Loucy (cell line): ENCODE results near the gene MBP.

ENCODE experiments used
- H2AFZ ChIP-seq: fragments of 200-600 bp; sonication (generic); 2 replicates; pipeline ENCODE4 v1.6.0; 2016; ENCODE audit warnings: antibody characterized with exemption, mild to moderate bottlenecking, low read length, moderate library complexity
- H3F3A ChIP-seq: fragments of 200-600 bp; 2 replicates; pipeline ENCODE4 v1.6.0; 2016; ENCODE audit warnings: antibody characterized with exemption, low read depth, mild to moderate bottlenecking
- H3K27me3 ChIP-seq: fragments of 200-600 bp; sonication (generic); 2 replicates; pipeline ENCODE4 v1.6.1; 2014; ENCODE audit warnings: low read length, mild to moderate bottlenecking; ENCODE audit not compliant: insufficient read depth, poor library complexity, severe bottlenecking
- H3K36me3 ChIP-seq: fragments of 200-600 bp; sonication (generic); 2 replicates; pipeline ENCODE4 v1.6.1; 2016; ENCODE audit warnings: low read length; ENCODE audit not compliant: insufficient read depth
- H3K4me1 ChIP-seq: fragments of 200-600 bp; sonication (generic); 2 replicates; pipeline ENCODE4 v1.5.1; 2014; ENCODE audit warnings: low read length, mild to moderate bottlenecking; ENCODE audit not compliant: insufficient read depth, poor library complexity, severe bottlenecking
- H3K4me2 ChIP-seq: fragments of 200-600 bp; sonication (generic); 2 replicates; pipeline ENCODE4 v1.6.0; 2014; ENCODE audit warnings: antibody characterized with exemption, low read length, low read depth, mild to moderate bottlenecking; ENCODE audit not compliant: poor library complexity, severe bottlenecking
- H3K4me3 ChIP-seq: fragments of 200-600 bp; sonication (generic); 2 replicates; pipeline ENCODE4 v1.5.1; 2014; ENCODE audit warnings: low read length, mild to moderate bottlenecking, mixed read lengths; ENCODE audit not compliant: poor library complexity, severe bottlenecking
- H3K79me2 ChIP-seq: fragments of 200-600 bp; sonication (generic); 2 replicates; pipeline ENCODE4 v1.6.1; 2014; ENCODE audit warnings: low read length; ENCODE audit not compliant: insufficient read depth
- H3K9ac ChIP-seq: fragments of 200-600 bp; sonication (generic); 2 replicates; pipeline ENCODE4 v1.6.0; 2014; ENCODE audit warnings: mild to moderate bottlenecking, low read depth, low read length, moderate library complexity; ENCODE audit not compliant: poor library complexity, severe bottlenecking
- H3K9me2 ChIP-seq: fragments of 200-600 bp; sonication (generic); replicated peaks from 2 replicates; pipeline ENCODE4 v1.6.1; 2016; ENCODE audit warnings: low read depth, low read length, mixed read lengths
- H3K9me3 ChIP-seq: fragments of 200-600 bp; sonication (generic); 2 replicates; pipeline ENCODE4 v1.6.1; 2014; ENCODE audit warnings: mild to moderate bottlenecking, antibody characterized with exemption, low read length, low read depth; ENCODE audit not compliant: insufficient read depth
- H4K20me1 ChIP-seq: fragments of 200-600 bp; sonication (generic); 2 replicates; pipeline ENCODE4 v1.6.0; 2014; ENCODE audit warnings: antibody characterized with exemption, low read length, mild to moderate bottlenecking; ENCODE audit not compliant: insufficient read depth, poor library complexity, severe bottlenecking
- EZH2phosphoT487 ChIP-seq: fragments of 200-600 bp; IDR thresholded peaks from 2 replicates; pipeline ENCODE4 v1.6.1; 2018; ENCODE audit warnings: antibody characterized with exemption, mild to moderate bottlenecking, moderate library complexity, borderline replicate concordance
- TF ChIP-seq, protein P1 (sequence below): fragments of 200-600 bp; sonication (generic); conservative IDR thresholded peaks from 2 replicates; pipeline ENCODE4 v1.5.1; 2014; ENCODE audit warnings: mild to moderate bottlenecking, antibody characterized with exemption, low read length

Gene MBP

DNA sequence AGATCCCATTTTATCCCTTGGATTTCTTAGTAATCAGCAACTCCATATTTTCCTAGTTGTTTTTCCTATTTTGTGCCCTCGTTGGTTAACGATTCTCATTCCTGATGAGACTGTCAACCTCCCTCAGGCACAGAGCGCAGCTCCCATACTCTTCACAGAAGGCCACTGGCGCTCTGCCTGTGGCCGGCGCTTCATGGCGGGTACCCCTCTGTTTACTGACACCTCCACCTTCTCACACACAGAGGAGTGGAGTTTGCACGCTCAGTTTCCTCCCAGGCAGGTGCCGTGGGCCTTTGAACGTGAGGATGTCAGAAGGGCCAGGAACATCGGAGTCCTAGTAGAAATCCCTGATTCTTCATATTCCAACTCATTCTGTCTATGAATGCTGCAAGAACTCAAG, 139.0 kb downstream of the MBP start:
- H3K4me3 ChIP-seq = no peak overlapping the region

DNA sequence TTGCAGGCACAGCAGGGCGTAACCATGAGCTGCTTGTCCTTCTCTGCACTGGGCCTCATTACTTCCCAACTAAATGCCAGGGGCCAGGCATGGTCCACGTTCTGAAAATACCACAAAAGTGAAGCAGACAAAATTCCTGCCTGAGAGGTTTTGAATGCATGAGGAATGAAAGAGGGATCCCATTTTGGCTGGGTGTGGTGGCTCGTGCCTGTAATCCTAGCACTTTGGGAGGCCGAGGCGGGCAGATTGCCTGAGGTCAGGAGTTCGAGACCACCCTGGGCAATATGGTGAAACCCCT, 139.5 kb downstream of the MBP start:
- H2AFZ ChIP-seq = no peak overlapping the region
- TF ChIP-seq EZH2phosphoT487 = no peak
- TF ChIP-seq, protein P1, sequence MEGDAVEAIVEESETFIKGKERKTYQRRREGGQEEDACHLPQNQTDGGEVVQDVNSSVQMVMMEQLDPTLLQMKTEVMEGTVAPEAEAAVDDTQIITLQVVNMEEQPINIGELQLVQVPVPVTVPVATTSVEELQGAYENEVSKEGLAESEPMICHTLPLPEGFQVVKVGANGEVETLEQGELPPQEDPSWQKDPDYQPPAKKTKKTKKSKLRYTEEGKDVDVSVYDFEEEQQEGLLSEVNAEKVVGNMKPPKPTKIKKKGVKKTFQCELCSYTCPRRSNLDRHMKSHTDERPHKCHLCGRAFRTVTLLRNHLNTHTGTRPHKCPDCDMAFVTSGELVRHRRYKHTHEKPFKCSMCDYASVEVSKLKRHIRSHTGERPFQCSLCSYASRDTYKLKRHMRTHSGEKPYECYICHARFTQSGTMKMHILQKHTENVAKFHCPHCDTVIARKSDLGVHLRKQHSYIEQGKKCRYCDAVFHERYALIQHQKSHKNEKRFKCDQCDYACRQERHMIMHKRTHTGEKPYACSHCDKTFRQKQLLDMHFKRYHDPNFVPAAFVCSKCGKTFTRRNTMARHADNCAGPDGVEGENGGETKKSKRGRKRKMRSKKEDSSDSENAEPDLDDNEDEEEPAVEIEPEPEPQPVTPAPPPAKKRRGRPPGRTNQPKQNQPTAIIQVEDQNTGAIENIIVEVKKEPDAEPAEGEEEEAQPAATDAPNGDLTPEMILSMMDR = no peak
- H3K4me1 ChIP-seq = peaks cover 20% of the 10 kb centered on the region
- H3K79me2 ChIP-seq = no peaks in the 10 kb centered on the region
- no peak overlapping the region for H3K4me3 ChIP-seq
- H3F3A ChIP-seq = no peaks in the 10 kb centered on the region
- no peak overlapping the region for H3K9ac ChIP-seq
- H3K36me3 ChIP-seq = no peaks in the 10 kb centered on the region
- H3K9me2 ChIP-seq = no peaks in the 10 kb centered on the region
- H3K27me3 ChIP-seq = no peaks in the 10 kb centered on the region
- H3K9me3 ChIP-seq = no peaks in the 10 kb centered on the region
- no peak overlapping the region for H3K4me2 ChIP-seq
- H4K20me1 ChIP-seq = no peaks in the 10 kb centered on the region

More for the DNA sequence above, 139.0 kb downstream of the MBP start:
- no peaks in the 10 kb centered on the region for H3K9me3 ChIP-seq
- no peaks in the 10 kb centered on the region for H3F3A ChIP-seq
- H4K20me1 ChIP-seq = no peaks in the 10 kb centered on the region
- no peak overlapping the region for H3K9ac ChIP-seq
- H3K79me2 ChIP-seq = no peaks in the 10 kb centered on the region
- TF ChIP-seq EZH2phosphoT487 = no peak
- H2AFZ ChIP-seq = no peak overlapping the region
- no peaks in the 10 kb centered on the region for H3K9me2 ChIP-seq
- H3K27me3 ChIP-seq = no peaks in the 10 kb centered on the region
- H3K4me1 ChIP-seq = peaks cover 21% of the 10 kb centered on the region
- H3K36me3 ChIP-seq = no peaks in the 10 kb centered on the region
- H3K4me2 ChIP-seq = no peak overlapping the region

DNA sequence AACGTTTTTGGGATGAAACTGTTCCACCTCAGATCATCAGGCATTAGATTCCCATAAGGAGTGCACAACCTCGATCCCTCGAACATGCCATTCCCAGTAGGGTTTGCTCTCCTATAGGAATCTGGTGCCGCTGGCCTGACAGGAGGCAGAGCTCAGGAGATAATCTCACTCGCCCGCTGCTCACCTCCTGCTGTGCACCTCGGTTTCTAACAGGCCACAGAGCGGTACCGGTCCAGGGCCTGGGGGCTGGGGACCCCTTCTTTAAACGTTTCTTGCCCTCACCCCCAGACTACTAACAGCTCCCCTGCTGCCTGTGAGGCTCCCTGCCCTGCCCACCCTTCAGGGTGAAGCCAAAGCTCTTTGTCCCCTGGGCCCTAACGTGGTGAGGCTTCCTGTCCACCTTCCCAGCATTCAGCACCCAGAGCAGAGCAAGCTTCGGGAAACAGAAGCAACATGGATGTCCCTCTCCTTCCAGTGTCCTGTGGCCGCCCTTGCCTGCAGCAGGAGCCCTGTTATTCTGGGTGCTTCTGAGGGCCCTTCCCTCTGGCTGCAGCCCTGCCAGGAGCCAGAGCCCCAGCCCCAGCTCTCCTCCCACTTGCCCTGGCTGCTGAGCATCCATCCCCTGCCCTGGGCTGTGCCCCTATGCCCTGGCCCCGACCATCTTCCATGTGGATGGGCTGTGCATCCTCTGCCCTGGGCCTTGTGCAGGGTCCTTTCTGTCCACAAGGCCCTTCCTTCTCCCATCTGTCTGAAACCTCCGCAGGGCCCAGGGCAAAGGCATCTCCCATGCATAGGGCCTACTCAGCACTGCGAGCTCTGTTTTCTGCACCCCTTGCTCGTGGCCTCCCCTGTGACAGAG, 140.1 kb downstream of the MBP start:
- H3K9ac ChIP-seq = no peak overlapping the region
- no peaks in the 10 kb centered on the region for H3K79me2 ChIP-seq
- H3K9me2 ChIP-seq = no peaks in the 10 kb centered on the region
- TF ChIP-seq, protein P1 = no peak
- TF ChIP-seq EZH2phosphoT487 = no peak
- H3K27me3 ChIP-seq = no peaks in the 10 kb centered on the region
- no peaks in the 10 kb centered on the region for H3F3A ChIP-seq
- no peaks in the 10 kb centered on the region for H3K9me3 ChIP-seq
- no peak overlapping the region for H2AFZ ChIP-seq
- no peak overlapping the region for H3K4me3 ChIP-seq
- peaks cover 20% of the 10 kb centered on the region for H3K4me1 ChIP-seq
- H4K20me1 ChIP-seq = no peaks in the 10 kb centered on the region
- no peak overlapping the region for H3K4me2 ChIP-seq
- no peaks in the 10 kb centered on the region for H3K36me3 ChIP-seq
